NCI-H524 (cell line): ENCODE data around the gene SSUH2.
"Not testable (repeated sequence)": the region's sequence is repeated elsewhere in the genome, so short reads cannot be mapped to it uniquely, and the experiment has no call there.

Source experiments
- DNase-seq, 2 experiments: peaks; one replicate each; lab custom pipeline; 2025; lab: John Stamatoyannopoulos, UW

The SSUH2 gene

GRCh38 chr3:8644748-8645390 is at the start of gene SSUH2:
Gene SSUH2, minus strand, starts transcription at chr3:8644798. Its CDS starts 40 bp downstream, at chr3:8644758.
- DNase-seq: no peak

DNA sequence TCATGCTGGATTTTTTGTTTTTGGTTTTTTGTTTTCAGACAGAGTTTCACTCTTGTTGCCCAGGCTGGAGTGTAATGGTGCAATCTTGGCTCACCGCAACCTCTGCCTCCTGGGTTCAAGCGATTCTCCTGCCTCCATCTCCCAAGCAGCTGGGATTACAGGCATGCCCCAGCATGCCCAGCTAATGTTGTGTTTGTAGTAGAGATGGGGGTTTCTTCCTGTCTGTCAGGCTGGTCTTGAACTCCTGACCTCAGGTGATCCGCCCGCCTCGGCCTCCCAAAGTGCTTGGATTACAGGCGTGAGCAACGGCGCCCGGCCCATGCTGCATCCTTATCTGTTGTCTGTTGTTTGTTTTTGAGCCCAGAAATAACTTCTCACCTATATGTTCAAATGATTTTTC is 46.7 kb upstream of the SSUH2 start:
- not testable (repeated sequence) for DNase-seq

DNA sequence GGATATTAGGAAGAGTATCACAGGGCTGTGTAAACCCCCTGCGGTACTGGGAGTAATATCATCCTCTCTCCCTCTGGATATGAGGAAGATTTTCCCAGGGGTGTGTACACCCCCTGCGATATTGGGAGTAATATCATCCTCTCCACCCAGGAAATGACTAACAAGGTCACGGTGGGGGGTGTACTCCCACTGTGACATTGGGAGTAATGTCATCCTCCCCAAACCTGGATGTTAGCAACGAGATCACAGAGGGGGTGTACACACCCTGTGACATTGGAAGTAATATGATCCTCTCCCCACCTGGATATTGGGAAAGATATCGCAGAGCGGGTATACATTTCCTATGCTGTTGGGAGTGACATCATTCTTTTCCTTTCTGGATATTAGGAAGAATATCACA is 40.4 kb upstream of the SSUH2 start:
- not testable (repeated sequence) for DNase-seq

DNA sequence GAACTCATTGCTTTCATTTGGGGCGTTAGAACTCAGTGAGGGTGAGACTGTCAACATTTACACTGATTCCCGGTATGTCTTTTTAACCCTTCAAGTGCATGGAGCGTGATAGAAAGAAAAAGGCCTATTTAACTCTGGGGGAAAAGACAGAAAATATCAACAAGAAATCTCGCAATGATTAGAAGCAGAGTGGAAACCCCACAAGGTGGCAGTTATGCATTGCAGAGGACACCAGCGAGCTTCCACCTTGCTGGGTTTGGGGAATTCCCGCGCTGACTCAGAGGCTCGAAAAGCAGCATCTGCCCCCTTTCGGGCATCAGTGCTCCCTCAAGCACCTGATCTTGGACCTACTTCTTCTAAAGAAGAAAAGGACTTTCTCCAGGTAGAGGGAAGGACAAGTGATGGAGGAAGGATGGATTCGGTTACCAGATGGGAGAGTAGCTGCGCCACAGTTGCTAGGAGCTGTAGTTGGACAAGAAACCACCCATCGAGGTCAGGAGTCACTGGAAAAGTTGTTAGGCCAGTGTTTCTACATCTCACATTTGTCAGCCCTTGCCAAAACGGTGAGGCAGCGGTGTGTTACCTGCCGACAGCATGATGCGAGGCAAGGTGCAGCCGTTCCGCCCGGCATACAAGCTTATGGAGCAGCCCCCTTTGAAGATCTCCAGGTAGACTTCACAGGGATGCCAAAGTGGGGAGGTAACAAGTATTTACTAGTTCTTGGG is 38.4 kb upstream of the SSUH2 start:
- not testable (repeated sequence) for DNase-seq

GRCh38 chr3:8681881-8682538 is 37.4 kb upstream of the SSUH2 start:
- not testable (repeated sequence) for DNase-seq

DNA sequence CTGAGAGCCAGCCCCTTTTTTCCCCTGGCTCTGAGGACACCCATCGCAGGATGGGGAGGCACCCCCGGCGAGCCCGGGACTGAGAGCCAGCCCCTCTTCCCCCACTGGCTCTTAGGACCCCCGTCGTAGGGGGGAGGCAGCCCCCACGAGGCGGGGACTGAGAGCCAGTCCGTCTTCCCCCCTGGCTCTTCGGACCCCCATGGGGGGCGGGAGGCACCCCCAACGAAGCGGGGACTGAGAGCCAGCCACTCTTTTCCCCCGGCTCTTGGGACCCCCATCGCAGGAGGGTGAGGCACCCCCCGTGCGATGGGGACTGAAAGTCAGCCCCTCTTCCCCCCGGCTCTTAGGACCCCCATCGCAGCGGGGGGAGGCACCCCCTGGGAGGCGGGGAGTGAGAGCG is 36.8 kb upstream of the SSUH2 start:
- no peak for DNase-seq

GRCh38 chr3:8679817-8680553 is 35.4 kb upstream of the SSUH2 start:
- not testable (repeated sequence) for DNase-seq

DNA sequence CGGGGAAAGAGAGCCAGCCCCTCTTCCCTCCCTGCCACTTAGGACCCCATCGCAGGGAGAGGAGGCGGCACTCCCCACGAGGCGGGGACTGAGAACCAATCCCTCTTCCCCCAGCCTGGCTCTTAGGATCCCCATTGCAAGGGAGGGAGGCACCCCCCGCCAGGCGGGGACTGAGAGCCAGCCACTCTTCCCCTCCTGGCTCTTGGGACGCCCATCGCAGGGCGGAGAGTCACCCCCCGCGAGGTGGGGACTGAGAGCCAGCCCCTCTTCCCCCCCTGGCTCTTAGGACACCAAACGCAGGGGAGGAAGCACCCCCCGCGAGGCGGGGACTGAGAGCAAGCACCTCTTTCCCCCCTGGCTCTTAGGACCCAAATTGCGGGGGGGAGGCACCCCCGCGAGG is 34.2 kb upstream of the SSUH2 start:
- no peak for DNase-seq

DNA sequence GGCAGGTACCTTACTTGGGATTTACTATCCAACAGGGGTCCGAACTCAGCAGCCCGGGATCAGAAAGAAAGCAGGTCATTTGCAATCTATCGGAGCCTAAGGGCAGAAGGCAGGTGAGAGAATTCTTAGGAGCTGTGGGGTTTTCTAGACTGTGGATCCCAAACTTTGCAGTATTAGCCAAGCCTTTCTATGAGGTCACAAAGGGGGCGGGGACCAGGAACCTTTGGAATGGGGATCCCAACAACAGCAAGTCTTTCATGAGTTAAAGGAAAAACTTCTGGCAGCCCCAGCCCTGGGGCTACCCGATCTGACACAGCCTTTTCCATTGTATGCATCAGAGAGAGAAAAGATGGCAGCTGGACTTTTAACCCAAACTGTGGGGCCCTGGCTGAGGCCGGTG is 32.7 kb upstream of the SSUH2 start:
- not testable (repeated sequence) for DNase-seq

- DNase-seq: not testable (repeated sequence)
Measured at GRCh38 chr3:8675591-8675990, 31.0 kb upstream of the SSUH2 start.

DNA sequence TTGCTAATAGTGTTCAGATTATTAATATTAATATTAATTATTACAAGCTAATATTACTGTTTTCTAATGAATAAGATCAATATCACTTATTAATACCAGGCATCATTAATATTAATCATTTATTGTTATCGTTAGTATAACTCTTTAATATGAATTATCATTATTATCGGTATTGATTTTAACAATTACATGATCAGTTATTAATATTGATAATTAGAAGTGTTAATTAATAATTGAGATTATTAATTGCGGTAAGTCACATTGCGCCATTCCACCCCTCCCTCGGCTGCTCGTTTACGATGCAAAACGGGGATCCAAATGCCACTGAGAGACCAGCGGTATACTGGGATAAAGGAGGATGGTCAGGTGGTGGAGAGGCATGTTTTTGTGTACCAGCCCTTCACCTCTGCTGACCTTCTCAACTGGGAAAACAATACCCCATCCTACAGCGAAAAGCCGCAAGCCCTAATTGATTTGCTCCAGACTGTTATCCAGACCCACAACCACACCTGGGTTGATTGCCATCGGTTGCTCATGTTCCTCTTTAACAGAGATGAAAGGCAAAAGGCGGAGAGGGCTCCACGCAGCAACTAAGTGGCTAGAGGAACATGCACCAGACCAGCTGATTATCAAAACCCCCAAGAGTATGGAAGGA is 28.6 kb upstream of the SSUH2 start:
- DNase-seq: no peak

DNA sequence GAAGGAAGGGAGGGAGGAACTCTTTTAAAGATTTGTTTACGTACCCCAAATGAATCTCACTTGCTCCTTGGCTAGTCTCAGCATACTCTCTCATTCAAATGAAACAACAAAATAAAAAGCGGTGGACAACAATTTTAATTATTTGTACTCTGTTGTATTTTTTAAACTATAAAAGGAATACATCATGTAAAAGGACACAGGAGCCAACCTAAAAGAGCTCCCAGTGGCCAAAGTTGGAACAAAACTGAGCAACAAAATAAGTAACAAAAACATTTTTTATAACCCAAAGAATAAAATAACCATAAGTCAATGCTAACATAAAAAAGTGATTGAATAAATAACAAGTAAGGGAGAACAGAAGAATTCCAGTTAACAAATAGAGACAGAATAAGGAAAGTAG is 24.4 kb upstream of the SSUH2 start:
- no peak for DNase-seq

DNA sequence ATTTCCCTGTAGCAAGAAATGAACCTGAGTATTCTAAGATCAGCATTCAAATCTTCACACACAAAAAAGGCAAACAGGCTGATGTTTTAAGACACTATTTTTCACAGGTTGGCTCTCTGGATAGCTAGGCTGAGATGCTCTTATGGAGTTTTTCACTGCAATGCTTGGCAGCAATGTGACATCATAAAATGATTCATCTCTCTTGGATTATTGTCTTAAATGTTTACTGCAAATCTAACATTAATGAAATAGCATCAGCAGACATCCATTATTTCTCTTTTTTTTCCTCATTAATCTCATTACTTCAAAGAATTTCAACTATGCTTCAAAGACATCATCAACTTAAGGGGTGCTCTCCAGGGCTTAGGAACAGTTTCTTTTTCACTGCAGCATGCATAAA is 23.6 kb upstream of the SSUH2 start:
- no peak for DNase-seq

- DNase-seq: no peak
Measured at GRCh38 chr3:8667463-8668091, 23.0 kb upstream of the SSUH2 start.

- no peak for DNase-seq
Measured at GRCh38 chr3:8665407-8665896, 20.9 kb upstream of the SSUH2 start.

GRCh38 chr3:8663177-8664061 is 18.8 kb upstream of the SSUH2 start:
- peak; percentile 63 to 79 for DNase-seq

DNA sequence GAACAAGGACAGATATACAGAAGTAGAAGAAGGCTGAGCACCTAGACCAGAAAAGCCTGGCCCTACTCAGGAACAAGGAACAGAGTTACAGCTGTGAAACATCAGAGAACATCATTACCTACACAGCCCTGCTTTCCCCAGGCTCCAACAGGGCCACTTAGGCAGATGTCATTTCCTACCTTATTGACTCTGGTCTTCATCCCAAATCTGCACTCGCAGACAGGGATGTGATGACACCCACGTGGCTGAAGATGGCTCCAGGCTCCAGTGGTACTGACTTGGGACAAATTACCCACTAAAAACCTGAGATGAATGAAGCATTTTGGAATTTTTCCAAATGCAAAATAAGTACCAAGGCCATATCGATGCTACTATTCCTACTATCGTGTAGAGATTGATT is 18.0 kb upstream of the SSUH2 start:
- DNase-seq: no peak

- no peak for DNase-seq
Measured at GRCh38 chr3:8660175-8661118, 15.8 kb upstream of the SSUH2 start.

- DNase-seq: no peak
Measured at GRCh38 chr3:8659242-8659641, 14.6 kb upstream of the SSUH2 start.
